ENCODE measurements around the gene FGF16.

- no peak for TF ChIP-seq CTCF (IDR thresholded peaks at IDR 0.05; ENCODE audit: borderline replicate concordance, extremely low read depth, low read length, poor library complexity, severe bottlenecking)
- TF ChIP-seq EZH2 (IDR thresholded peaks at IDR 0.05; ENCODE audit: borderline replicate concordance, low read depth, low read length, severe bottlenecking) = no peak
Observed at GRCh38 chrX:77455437-77455836, 8.2 kb downstream of the FGF16 start.

Measured in DND-41 (cell line).